Spleen (tissue), 11 donors: ENCODE results near the gene EFNA5. TPM values are rescaled to one million over a fixed set of nuclear protein-coding genes. Genes with fewer than 3 reads are reported as not detected.
A peak's percentile ranks its signal among the peaks of the same experiment; 100 is the strongest.

Source experiments
- DNase-seq: peaks from one replicate; pipeline ENCODE4 v3.0.0-alpha.2; 2020
- H3K27ac ChIP-seq, 8 donors: fragments of 200-600 bp; sonication (generic) in 7 of 8; 1 replicate in 4 of 8; 2 replicates in 4 of 8; pipeline versions ENCODE4 v1.5.0 to v1.8.0; 2016 to 2021; ENCODE audit warnings: inconsistent platforms in 4 of 8, mild to moderate bottlenecking in 4 of 8, moderate library complexity in 1 of 8
- H3K27me3 ChIP-seq, 7 donors: fragments of 200-600 bp; sonication (generic) in 6 of 7; replicated peaks in 1 of 7; 1 replicate in 4 of 7; 2 replicates in 3 of 7; pipeline versions ENCODE4 v1.5.0 to v1.8.0; 2016 to 2021; ENCODE audit warnings: inconsistent platforms in 3 of 7, mild to moderate bottlenecking in 1 of 7
- H3K36me3 ChIP-seq, 6 donors: fragments of 200-600 bp; sonication (generic) in 5 of 6; 1 replicate in 4 of 6; 2 replicates in 2 of 6; pipeline versions ENCODE4 v1.5.0 to v1.8.0; 2016 to 2021; ENCODE audit warnings: inconsistent platforms in 2 of 6
- H3K4me1 ChIP-seq, 6 donors: fragments of 200-600 bp; sonication (generic) in 5 of 6; 1 replicate in 3 of 6; 2 replicates in 3 of 6; pipeline versions ENCODE4 v1.5.0 to v1.8.0; 2016 to 2021; ENCODE audit warnings: inconsistent platforms in 3 of 6
- H3K4me3 ChIP-seq, 8 donors: fragments of 200-600 bp; sonication (generic) in 7 of 8; 1 replicate in 4 of 8; 2 replicates in 4 of 8; pipeline versions ENCODE4 v1.5.0 to v1.8.0; 2016 to 2021; ENCODE audit warnings: inconsistent platforms in 4 of 8, mild to moderate bottlenecking in 4 of 8, moderate library complexity in 2 of 8
- H3K9me3 ChIP-seq, 8 donors: fragments of 200-600 bp; sonication (generic) in 7 of 8; 1 replicate in 4 of 8; 2 replicates in 4 of 8; pipeline versions ENCODE4 v1.5.0 to v1.8.0; 2016 to 2021; ENCODE audit warnings: inconsistent platforms in 4 of 8
- CTCF ChIP-seq, 11 experiments: fragments of 200-600 bp in 7 of 11; fragments of 450-650 bp in 4 of 11; sonication (generic) in 4 of 11; IDR thresholded peaks in 8 of 11; conservative IDR thresholded peaks in 3 of 11; 1 replicate in 7 of 11; 2 replicates in 4 of 11; pipeline versions ENCODE4 v1.4.0 to v1.8.0; 2016 to 2021; ENCODE audit warnings: antibody characterized with exemption in 11 of 11, inconsistent platforms in 4 of 11, mild to moderate bottlenecking in 1 of 11
- POLR2A ChIP-seq, 3 donors: fragments of 450-650 bp; IDR thresholded peaks; one replicate each; pipeline ENCODE4 v1.5.1; 2017; ENCODE audit warnings: antibody characterized with exemption in 3 of 3, mild to moderate bottlenecking in 1 of 3
- POLR2AphosphoS5 ChIP-seq, 3 donors: sonication (generic); formaldehyde crosslinking; IDR thresholded peaks; one replicate each; pipeline ENCODE4 v1.5.1; 2017; ENCODE audit warnings: antibody characterized with exemption in 3 of 3
- WGBS, 5 donors: extraction: QIAGEN DNeasy Blood & Tissue Kit in 3 of 5; methylation state at CpG; one replicate each; pipeline versions ENCODE4 v1.1.5 to v1.1.7; 2013 to 2018; 5-methylcytosine and 5-hydroxymethylcytosine counted together
- intact Hi-C: fragments of 100-400 bp; cut with DNase I; formaldehyde crosslinking; loops from one replicate; pipeline ENCODE4 v1.15.0; 2023; ENCODE audit warnings: low total_unique reads
- polyA plus RNA-seq, 3 donors: library from polyadenylated mRNA; stranded (reverse); fragments of 200-250 nt; gene quantifications; one replicate each; pipeline ENCODE4 v1.2.1, GENCODE V29; 2013
- total RNA-seq, 7 donors: library from RNA; depleted of rRNA in 3 of 7; stranded (reverse); fragments of >200 nt in 3 of 7; fragmentation: NEBNext Ultra II Directional in 4 of 7; extraction: Animal tissue kit (Norgen Biotek cat#: 25700) in 4 of 7; gene quantifications; one replicate each; pipeline versions ENCODE4 v1.1.0 to v1.2.1, GENCODE V29; 2016 to 2021
- donor health status: healthy with polysubstance abuse.
- donor health status: DM: no; HTN: no; CAD: no; lungs with moderate emphysema.
- donor health status: DM: no; HTN: no; CAD: no.
- donor health status: Bipolar disorder and iron deficiency.
- donor health status: healthy.
- donor health status: DM: no; HTN: no; CAD: no.
- donor health status: DM: yes; HTN: yes; CAD: no.

The EFNA5 gene
- total and polyA plus RNA-seq, 10 donors, result 0.33 to 29.0 (median 12.2) TPM

- 67 to 82% (median 77%) methylated on average over 10 of the region's 10 CpGs for WGBS, 5 donors
- no peak for TF ChIP-seq CTCF (IDR thresholded peaks at IDR 0.05 in 8 of 11, conservative IDR thresholded peaks at IDR 0.05 in 3 of 11)
- no peak for TF ChIP-seq POLR2A (IDR thresholded peaks at IDR 0.05)
- no peak for TF ChIP-seq POLR2AphosphoS5 (IDR thresholded peaks at IDR 0.05)
- H3K4me3 ChIP-seq, result no peak overlapping the region
- peaks cover 0 to 26% (median 2%) of the 10 kb centered on the region in 6 donors for H3K4me1 ChIP-seq
- intact Hi-C loops, result no loop called here
- H3K9me3 ChIP-seq, result no peaks in the 10 kb centered on the region
- DNase-seq, result no peak
- H3K27ac ChIP-seq, result peak overlapping the region in 4 of 8 donors; percentile 4 to 50 (median 24)
- H3K36me3 ChIP-seq, result no peaks in the 10 kb centered on the region
- no peaks in the 10 kb centered on the region for H3K27me3 ChIP-seq
Observed at GRCh38 chr5:107404595-107405374, 266.0 kb downstream of the EFNA5 start.

- Histone ChIP-seq H3K27me3 (no peaks in the 10 kb centered on the region), H3K4me3 (no peak overlapping the region), H3K27ac (peak overlapping the region in 4 of 8 donors; percentile 26 to 45 (median 36)), H3K36me3 (no peaks in the 10 kb centered on the region), H3K4me1 (peaks cover 0 to 26% (median 2%) of the 10 kb centered on the region in 6 donors), H3K9me3 (no peaks in the 10 kb centered on the region)
- no peak for DNase-seq
- WGBS, 5 donors, result 62 to 85% (median 70%) methylated on average over 3 of the region's 3 CpGs
- TF ChIP-seq POLR2A (IDR thresholded peaks at IDR 0.05), result no peak
- TF ChIP-seq CTCF (IDR thresholded peaks at IDR 0.05 in 8 of 11, conservative IDR thresholded peaks at IDR 0.05 in 3 of 11), result no peak
- TF ChIP-seq POLR2AphosphoS5 (IDR thresholded peaks at IDR 0.05), result no peak
- intact Hi-C loops, result no loop called here
Observed at GRCh38 chr5:107403228-107403953, 267.3 kb downstream of the EFNA5 start.

GRCh38 chr5:107402434-107403227 lies 268.1 kb downstream of the EFNA5 start:
- WGBS, 5 donors, result 64 to 85% (median 77%) methylated on average over 12 of the region's 12 CpGs
- intact Hi-C loops, result no loop called here

More at GRCh38 chr5:107402434-107403227, 268.1 kb downstream of the EFNA5 start:
- peak overlapping the region in 6 of 8 donors; percentile 15 to 45 (median 31) for H3K27ac ChIP-seq
- no peak overlapping the region for H3K4me3 ChIP-seq
- DNase-seq, result no peak
- TF ChIP-seq CTCF (IDR thresholded peaks at IDR 0.05 in 8 of 11, conservative IDR thresholded peaks at IDR 0.05 in 3 of 11), result no peak
- no peak for TF ChIP-seq POLR2A (IDR thresholded peaks at IDR 0.05)
- TF ChIP-seq POLR2AphosphoS5 (IDR thresholded peaks at IDR 0.05), result no peak
- H3K27me3 ChIP-seq, result no peaks in the 10 kb centered on the region
- no peaks in the 10 kb centered on the region for H3K36me3 ChIP-seq
- peaks cover 0 to 26% (median 2%) of the 10 kb centered on the region in 6 donors for H3K4me1 ChIP-seq
- no peaks in the 10 kb centered on the region for H3K9me3 ChIP-seq
